ENCODE results near the gene TFPT. TPM values are rescaled to one million over a fixed set of nuclear protein-coding genes. Genes with fewer than 3 reads are reported as not detected.
A peak's percentile ranks its signal among the peaks of the same experiment; 100 is the strongest.

Gene TFPT
- total RNA-seq, 1 experiment from 2014 or later, result 45.4 TPM

- H3K4me1 ChIP-seq (ENCODE audit: control insufficient read depth, insufficient read depth, low read length), result peaks cover 26% of the 10 kb centered on the region
- ChIA-PET POLR2A (interaction anchor here (0.6 kb wide), 1 partner anchor 26 kb away, joined by 4 read pairs; no protein-coding TSS in a partner anchor), CTCF (no interaction called here)
- in situ Hi-C loops (cut with HindIII; ENCODE audit: low pct_unique_long_range_greater_than_20kb, low sequenced_read_pairs), result no loop called here
- H3K27me3 ChIP-seq (ENCODE audit: control insufficient read depth, insufficient read depth, low read length), result no peaks in the 10 kb centered on the region
- no peak overlapping the region for H3K4me3 ChIP-seq (ENCODE audit: low read depth in 2 of 2, low read length in 2 of 2)
- DNase-seq (ENCODE audit: low read depth, low spot score), result no peak
- ATAC-seq, result no peak
- no peak overlapping the region for H3K27ac ChIP-seq (ENCODE audit: low read length)
- no peaks in the 10 kb centered on the region for H3K9me3 ChIP-seq (ENCODE audit: control insufficient read depth, insufficient read depth, low read depth, low read length)
- intact Hi-C loops (cut with micrococcal nuclease; ENCODE audit: unreplicated experiment), result no loop called here
- H3K36me3 ChIP-seq (ENCODE audit: control insufficient read depth, insufficient read depth, low read length), result peaks cover 44% of the 10 kb centered on the region
- BruUV-seq (replicated peaks), result TSS peak; percentile 24
- TF ChIP-seq REST (IDR thresholded peaks at IDR 0.05; ENCODE audit: insufficient read depth in 1 of 2, low read depth in 2 of 2, low read length in 1 of 2), result no peak
- no peak for TF ChIP-seq SIN3A (IDR thresholded peaks at IDR 0.05; ENCODE audit: borderline replicate concordance, insufficient read depth, low read depth, low read length)
- TF ChIP-seq POLR2AphosphoS5 (IDR thresholded peaks at IDR 0.05; ENCODE audit: low read depth, low read length), result no peak
- TF ChIP-seq TCF7L2 (IDR thresholded peaks at IDR 0.05; ENCODE audit: low read depth, low read length), result no peak
- TF ChIP-seq CTCF (IDR thresholded peaks at IDR 0.05), result no peak
Observed at GRCh38 chr19:54142166-54142780, 26.8 kb upstream of the TFPT start.

GRCh38 chr19:54141356-54141755 lies 25.9 kb upstream of the TFPT start:
- H3K27ac ChIP-seq (ENCODE audit: low read length), result peak overlapping the region; percentile 36; the same call in 1 of the 2 replicates
- no peak overlapping the region for H3K4me3 ChIP-seq (ENCODE audit: low read depth in 2 of 2, low read length in 2 of 2)
- in situ Hi-C loops (cut with HindIII; ENCODE audit: low pct_unique_long_range_greater_than_20kb, low sequenced_read_pairs), result no loop called here
- no TSS peak for BruUV-seq (replicated peaks)
- TF ChIP-seq REST (IDR thresholded peaks at IDR 0.05; ENCODE audit: insufficient read depth in 1 of 2, low read depth in 2 of 2, low read length in 1 of 2), result no peak
- TF ChIP-seq TCF7L2 (IDR thresholded peaks at IDR 0.05; ENCODE audit: low read depth, low read length), result no peak
- no peak for TF ChIP-seq SIN3A (IDR thresholded peaks at IDR 0.05; ENCODE audit: borderline replicate concordance, insufficient read depth, low read depth, low read length)
- no peak for TF ChIP-seq CTCF (IDR thresholded peaks at IDR 0.05)
- TF ChIP-seq POLR2AphosphoS5 (IDR thresholded peaks at IDR 0.05; ENCODE audit: low read depth, low read length), result no peak
- ChIA-PET CTCF (no interaction called here), POLR2A (interaction anchor here (0.6 kb wide), 1 partner anchor 25 kb away, joined by 4 read pairs; no protein-coding TSS in a partner anchor)
- H3K27me3 ChIP-seq (ENCODE audit: control insufficient read depth, insufficient read depth, low read length), result no peaks in the 10 kb centered on the region
- DNase-seq (ENCODE audit: low read depth, low spot score), result no peak
- peaks cover 26% of the 10 kb centered on the region for H3K4me1 ChIP-seq (ENCODE audit: control insufficient read depth, insufficient read depth, low read length)
- peaks cover 40% of the 10 kb centered on the region for H3K36me3 ChIP-seq (ENCODE audit: control insufficient read depth, insufficient read depth, low read length)
- ATAC-seq, result no peak
- intact Hi-C loops (cut with micrococcal nuclease; ENCODE audit: unreplicated experiment), result no loop called here
- no peaks in the 10 kb centered on the region for H3K9me3 ChIP-seq (ENCODE audit: control insufficient read depth, insufficient read depth, low read depth, low read length)
